HG02852 (cell line): ENCODE measurements around the gene FGGY.

Source experiments
- ATAC-seq: cut with Tn5 transposase; IDR thresholded peaks from one replicate; pipeline ENCODE4 v1.9.1; 2021; ENCODE audit warnings: mild to moderate bottlenecking, moderate library complexity; ENCODE audit not compliant: unreplicated experiment

FGGY gene

DNA sequence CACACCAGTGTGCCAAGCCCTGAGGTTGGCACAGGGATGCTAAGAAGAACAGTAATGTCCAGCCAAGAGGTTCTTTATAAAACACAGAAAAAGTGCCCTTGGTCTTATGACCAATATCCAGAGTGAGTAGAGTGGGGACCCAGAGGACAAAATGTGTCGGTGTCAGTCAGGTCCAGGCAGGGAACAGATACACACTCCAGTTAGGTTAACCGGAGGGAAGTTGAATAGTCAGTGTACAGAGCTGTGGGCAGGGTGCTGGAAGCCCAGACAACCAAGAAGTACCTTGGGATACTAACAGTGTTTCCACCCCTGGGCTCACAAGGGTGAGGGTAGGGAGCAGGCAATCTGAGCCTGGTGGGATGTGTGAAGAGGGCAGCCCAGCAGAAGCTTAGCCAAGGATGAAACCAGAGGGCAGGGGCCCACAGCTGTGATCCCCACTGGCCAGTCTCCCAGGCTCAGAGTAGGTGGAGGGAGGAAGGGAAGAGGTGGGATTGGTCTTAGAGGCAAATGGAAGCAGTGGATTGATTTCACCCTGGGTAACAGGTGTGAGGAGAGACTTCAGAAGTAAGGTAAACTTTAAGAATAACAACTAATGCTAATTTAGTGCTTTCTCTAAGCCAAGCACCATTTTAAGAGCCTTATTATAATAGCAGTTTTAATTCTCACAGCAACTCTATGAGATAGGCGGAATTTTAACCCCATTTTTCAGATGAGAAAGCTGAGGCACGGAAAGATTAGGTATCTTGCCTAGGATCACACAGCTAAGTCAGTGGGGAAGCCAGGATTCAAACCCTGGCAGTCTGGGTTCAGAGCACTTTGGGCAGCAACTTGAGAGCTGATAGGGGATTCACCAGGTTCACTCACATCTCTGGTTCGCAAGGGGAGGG is 374.4 kb downstream of the FGGY start:
- no peak for ATAC-seq

GRCh38 chr1:59671953-59672305 is 375.0 kb downstream of the FGGY start:
- no peak for ATAC-seq

GRCh38 chr1:59672851-59673572 is 376.1 kb downstream of the FGGY start:
- no peak for ATAC-seq

DNA sequence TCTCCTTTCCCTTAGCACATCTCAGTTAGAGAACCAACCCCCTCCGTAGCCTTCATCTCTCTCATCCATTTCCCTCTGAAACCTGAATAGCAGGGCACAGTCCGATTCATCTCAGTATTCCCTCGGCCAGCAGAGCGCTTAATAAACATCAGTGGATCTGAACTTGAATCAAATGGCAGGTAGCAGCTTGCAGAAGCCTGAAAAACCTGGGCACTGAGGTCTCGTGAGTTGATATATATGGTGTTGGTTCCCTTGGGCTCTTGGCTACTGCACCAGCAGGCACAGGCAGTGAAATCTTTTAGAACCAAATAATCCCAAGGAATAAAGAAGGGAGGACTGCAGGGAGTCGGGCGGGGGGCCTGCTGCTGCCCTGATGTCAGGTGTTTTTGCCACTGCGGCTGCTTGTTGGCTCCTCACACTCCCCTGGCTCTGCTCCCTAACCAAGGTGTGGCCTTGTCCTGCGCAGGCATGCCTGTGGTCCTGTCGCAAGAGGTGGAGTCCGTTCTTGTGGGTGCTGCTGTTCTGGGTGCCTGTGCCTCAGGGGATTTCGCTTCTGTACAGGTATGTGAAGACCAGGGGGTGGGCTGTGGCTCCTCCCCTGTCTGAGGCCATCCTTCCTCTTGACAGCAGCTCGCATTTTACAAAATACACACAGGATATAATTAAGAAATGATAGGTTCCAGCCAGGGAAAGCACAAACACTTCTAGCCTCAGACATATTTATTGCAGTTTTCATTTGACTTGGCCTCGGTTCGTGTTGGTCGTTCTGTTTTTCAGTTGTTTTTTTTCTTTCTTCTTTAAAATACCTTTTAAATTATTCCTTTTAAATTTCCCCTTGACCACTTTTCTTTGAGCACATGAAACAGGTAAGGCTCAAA is 376.9 kb downstream of the FGGY start:
- ATAC-seq, result no peak

DNA sequence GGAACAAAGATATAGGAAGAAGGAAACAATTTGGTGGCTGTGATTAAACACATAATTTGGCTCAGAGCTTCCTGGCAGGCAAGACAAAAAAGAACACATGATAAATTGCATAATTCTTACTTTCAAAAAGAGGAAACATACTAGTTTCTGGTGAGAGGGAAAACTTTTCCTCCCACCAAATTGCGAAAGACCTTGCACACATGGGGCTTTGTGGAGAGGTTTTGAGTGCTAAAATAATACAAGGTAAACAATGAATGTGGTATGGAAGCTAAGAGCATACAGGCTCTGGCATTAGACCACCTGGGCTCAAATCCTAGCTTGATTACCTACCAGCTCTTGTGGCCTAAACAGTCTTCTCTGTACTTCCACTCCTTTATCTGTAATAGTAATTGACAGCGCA is 377.7 kb downstream of the FGGY start:
- ATAC-seq, result no peak

- no peak for ATAC-seq
Observed at GRCh38 chr1:59675936-59676335, 379.0 kb downstream of the FGGY start.

DNA sequence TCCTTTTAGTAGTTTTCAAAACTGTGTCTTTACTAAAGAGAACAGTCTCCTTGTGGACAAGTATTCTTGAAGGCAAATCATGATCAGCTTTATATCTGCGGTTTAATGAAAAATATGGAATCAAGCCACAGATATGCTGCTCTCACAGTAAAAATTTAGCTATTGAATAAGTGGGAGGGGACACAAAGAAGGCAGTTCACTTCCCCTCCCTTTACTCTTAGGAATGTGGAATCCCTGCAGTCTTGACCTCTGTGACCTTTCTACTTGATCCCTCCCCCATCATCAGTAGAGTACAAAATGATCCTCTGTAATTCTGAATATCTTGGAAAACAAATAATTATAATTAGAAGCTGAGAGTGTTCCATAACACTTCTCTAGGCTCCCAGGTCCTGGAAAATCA is 381.1 kb downstream of the FGGY start:
- no peak for ATAC-seq

DNA sequence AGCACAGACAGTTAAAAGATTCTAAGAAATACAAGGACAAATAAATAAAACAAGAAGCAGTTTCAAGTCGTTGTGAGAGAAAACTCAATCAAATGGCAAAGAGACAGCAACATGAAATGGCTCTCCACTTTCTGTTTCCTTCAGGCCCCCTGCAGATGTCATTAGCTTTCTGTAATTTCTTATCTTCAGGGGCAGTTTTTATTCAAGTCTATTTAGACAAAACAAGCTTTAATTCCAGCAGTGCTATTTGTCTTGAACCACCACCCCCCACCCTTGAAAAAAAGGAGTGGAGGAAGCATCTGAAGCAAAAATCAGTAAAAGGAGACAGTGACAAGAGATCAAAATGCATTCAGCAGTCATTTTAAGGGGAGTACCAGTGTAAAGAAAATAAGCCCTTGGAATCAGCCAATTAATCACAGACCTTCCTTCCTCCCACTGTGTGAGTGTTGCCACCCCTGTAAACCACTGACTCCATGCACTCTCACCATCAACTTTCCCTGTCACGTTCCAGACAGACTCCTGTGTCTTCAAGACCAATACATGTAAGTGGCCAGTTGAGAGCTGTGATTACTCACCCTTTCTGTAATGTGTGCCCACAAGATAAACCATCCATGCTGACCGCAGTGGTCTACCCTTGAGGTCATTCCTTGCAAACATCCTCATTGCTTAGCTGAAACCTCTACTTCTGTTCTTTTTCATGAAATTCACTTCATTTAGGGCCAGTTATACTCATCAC is 381.8 kb downstream of the FGGY start:
- no peak for ATAC-seq

- no peak for ATAC-seq
Observed at GRCh38 chr1:59680044-59680443, 383.1 kb downstream of the FGGY start.

- ATAC-seq, result no peak
Observed at GRCh38 chr1:59682396-59683080, 385.6 kb downstream of the FGGY start.

DNA sequence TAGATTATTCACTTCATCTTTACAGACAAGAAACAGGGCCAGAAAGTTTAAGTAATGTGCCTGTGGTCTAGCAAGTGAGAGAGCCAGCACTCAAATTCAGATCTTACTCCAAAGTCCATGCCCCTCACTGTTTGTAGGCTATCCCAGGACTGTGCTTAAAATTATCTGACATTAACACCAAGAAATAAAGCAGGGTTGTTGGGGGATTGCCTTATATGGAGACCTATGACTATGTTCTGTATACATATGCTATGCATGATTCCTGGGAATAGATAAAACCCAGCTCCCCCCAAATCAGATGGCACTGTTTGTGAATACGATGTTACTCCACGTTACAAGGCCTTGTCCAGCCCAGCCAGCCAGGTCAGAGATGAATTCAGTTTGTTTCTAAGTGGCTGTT is 386.3 kb downstream of the FGGY start:
- no peak for ATAC-seq

- ATAC-seq, result no peak
Observed at GRCh38 chr1:59684698-59685097, 387.8 kb downstream of the FGGY start.

DNA sequence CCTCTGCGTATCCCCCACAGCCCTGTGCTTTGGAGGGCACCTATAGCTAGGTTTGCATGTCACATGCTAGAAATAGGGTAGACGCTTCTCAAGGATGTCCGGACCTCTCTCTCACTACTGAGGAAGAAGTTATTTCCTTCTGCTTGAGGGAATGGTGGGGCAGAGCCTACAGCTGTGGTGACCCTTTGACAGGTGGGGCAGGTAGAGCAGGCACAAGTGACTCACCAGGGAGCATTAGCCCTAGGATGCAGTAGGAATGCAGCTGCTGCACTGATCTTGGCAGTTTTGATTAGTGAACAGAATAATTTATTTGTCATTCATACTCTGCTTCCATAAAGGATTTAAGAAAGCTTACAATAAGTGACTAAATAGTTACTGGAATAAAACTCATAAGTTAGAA is 388.2 kb downstream of the FGGY start:
- ATAC-seq, result no peak

DNA sequence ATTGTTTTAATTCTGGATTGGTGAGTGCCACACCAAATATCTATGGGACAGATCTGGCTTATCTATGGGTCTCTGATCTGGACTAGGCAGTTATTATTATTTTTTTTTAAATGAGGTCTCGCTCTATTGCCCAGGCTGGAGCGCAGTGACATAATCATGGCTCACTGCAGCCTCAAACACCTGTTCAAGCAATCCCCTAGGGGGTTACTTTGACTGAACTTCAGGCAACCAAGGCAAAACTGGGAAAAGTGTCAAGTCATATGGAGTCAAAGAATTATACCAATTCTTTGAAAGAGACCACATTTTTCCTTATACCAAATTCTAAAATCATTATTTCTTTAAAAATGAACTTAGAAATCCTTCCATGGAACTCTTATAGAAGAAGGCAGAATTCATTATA is 388.8 kb downstream of the FGGY start:
- ATAC-seq, result no peak

DNA sequence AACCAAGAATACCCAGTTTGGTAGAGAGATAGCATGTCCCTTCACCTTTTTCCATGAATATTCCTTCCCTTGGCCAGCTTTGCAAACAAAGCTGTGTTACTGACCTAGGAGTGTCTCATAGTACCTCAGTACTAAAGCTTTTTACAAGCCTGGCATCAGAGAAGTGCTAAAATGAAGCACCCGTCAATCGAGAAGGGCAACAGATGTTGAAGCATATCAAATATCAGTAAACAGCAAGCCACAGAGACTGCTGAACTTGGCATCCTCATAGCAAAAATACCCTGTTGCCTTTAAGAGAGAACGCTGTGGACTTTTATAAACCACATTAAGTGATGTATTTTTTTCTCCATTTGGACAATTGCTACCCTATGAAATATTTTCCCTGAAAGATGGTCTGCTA is 389.3 kb downstream of the FGGY start:
- ATAC-seq, result no peak

DNA sequence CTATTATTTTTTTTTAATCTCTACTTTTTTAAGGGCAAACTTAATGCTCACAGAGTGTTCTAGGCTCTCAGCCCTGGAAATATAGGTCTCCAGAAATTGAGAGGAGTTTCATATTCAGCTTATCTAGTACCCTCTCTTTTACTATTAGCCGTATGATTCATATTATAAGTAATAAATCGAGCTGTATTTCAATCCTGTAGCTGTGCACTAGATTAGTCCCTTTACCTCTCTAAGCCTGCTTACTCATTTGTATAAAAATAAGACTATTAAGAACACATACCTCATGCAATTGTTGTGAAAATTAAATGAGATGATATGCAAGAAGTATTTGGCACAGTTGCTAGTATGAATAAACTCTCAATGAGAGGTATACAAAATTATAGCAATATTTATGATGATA is 389.7 kb downstream of the FGGY start:
- ATAC-seq, result no peak

- ATAC-seq, result no peak
Observed at GRCh38 chr1:59687081-59687480, 390.2 kb downstream of the FGGY start.

DNA sequence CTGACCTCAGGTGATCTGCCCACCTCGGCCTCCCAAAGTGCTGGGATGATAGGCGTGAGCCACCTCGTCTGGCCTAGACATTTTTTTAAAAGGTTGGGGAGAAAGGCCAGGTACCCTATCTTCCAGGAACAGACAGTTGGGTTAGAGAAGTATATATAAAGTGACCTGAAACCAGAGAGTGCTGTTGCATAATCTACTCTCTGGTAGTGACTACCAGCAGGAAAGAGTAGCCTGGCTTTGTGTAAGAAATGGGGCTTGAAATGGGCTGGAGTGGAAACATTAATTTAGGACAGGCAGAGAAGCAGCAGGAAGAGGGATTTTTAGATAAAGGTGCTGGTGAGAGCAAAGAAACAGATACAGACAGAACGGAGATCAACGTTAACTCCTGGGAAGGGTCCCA is 392.1 kb downstream of the FGGY start:
- ATAC-seq, result no peak

- ATAC-seq, result no peak
Observed at GRCh38 chr1:59689730-59690129, 392.8 kb downstream of the FGGY start.
